ENCODE results near the gene NCOA1. TPM values are rescaled to one million over a fixed set of nuclear protein-coding genes. Genes with fewer than 3 reads are reported as not detected.

NCOA1 gene
- total and polyA plus RNA-seq, 2 of the 4 experiments (the other 2 are of a cell fraction): 6.7 to 11.3 TPM

- Histone ChIP-seq H3K27ac (ENCODE audit: insufficient read depth, low read length) (no peak overlapping the region), H4K5ac (ENCODE audit: low read depth, low read length) (no peak overlapping the region), H2AK5ac (ENCODE audit: low read depth, low read length) (no peak overlapping the region), H3K79me1 (ENCODE audit: low read depth in 1 of 2, low read length in 2 of 2) (no peaks in the 10 kb centered on the region), H3K23ac (ENCODE audit: low read depth, low read length) (no peak overlapping the region), H3K9ac (ENCODE audit: low read depth, low read length) (no peak overlapping the region), H3K9me1 (ENCODE audit: insufficient read depth, low read length) (no peaks in the 10 kb centered on the region), H3K4me3 (ENCODE audit: insufficient read depth, low read depth, low read length) (no peak overlapping the region), H3K9me3 (ENCODE audit: control insufficient read depth, insufficient read depth, low read length) (no peaks in the 10 kb centered on the region), H3K56ac (ENCODE audit: extremely low read depth, insufficient read depth, low read length) (no peak overlapping the region), H3K36me3 (ENCODE audit: control insufficient read depth, insufficient read depth, low read length) (no peaks in the 10 kb centered on the region), H4K91ac (ENCODE audit: insufficient read depth, low read depth, low read length) (no peak overlapping the region), H2BK20ac (ENCODE audit: low read depth, low read length) (no peak overlapping the region), H2BK15ac (ENCODE audit: low read depth, low read length) (no peak overlapping the region), H3K4ac (ENCODE audit: low read depth, low read length) (no peak overlapping the region), H3K18ac (ENCODE audit: low read depth, low read length) (no peak overlapping the region), H2AK9ac (replicated peaks; ENCODE audit: low read depth, low read length, poor library complexity) (no peak overlapping the region), H3K4me2 (ENCODE audit: low read depth, low read length) (no peak overlapping the region), H4K20me1 (ENCODE audit: insufficient read depth, low read length) (no peaks in the 10 kb centered on the region), H4K8ac (ENCODE audit: low read depth in 2 of 2, low read length in 2 of 2) (no peak overlapping the region), H2BK120ac (ENCODE audit: low read depth, low read length) (no peak overlapping the region), H3K14ac (replicated peaks; ENCODE audit: low read depth, low read length) (no peak overlapping the region), H3K4me1 (ENCODE audit: control insufficient read depth, insufficient read depth, low read length) (no peaks in the 10 kb centered on the region), H2AFZ (replicated peaks; ENCODE audit: low read length, poor library complexity) (no peak overlapping the region), H2BK5ac (ENCODE audit: low read depth, low read length, poor library complexity, severe bottlenecking) (no peak overlapping the region), H3K27me3 (ENCODE audit: control insufficient read depth, insufficient read depth, low read length) (no peaks in the 10 kb centered on the region)
- in situ Hi-C loops (cut with MboI; ENCODE audit: low sequenced_read_pairs): no loop called here
- no TSS peak for BruUV-seq (replicated peaks)
- ATAC-seq (ENCODE audit: low read depth) (no peak), DNase-seq (no peak)
- dilution Hi-C loops (cut with HindIII; ENCODE audit: low sequenced_read_pairs, unreplicated experiment): no loop called here
- TF ChIP-seq SMC3 (IDR thresholded peaks at IDR 0.05; ENCODE audit: low read depth, low read length): no peak
- TF ChIP-seq FOS (IDR thresholded peaks at IDR 0.05; ENCODE audit: low read depth, low read length): no peak
- TF ChIP-seq RFX5 (IDR thresholded peaks at IDR 0.05; ENCODE audit: low read depth, low read length): no peak
- no peak for TF ChIP-seq RCOR1 (IDR thresholded peaks at IDR 0.05; ENCODE audit: insufficient replicate concordance, low read length)
- TF ChIP-seq ELK1 (IDR thresholded peaks at IDR 0.05; ENCODE audit: borderline replicate concordance, low read depth, low read length): no peak
- TF ChIP-seq CEBPB (IDR thresholded peaks at IDR 0.05; ENCODE audit: low read depth, low read length): no peak
- TF ChIP-seq CTCF (conservative IDR thresholded peaks at IDR 0.05; ENCODE audit: low read depth, low read length): no peak
- no peak for TF ChIP-seq USF2 (IDR thresholded peaks at IDR 0.05; ENCODE audit: low read depth, low read length)
- TF ChIP-seq POLR2A (IDR thresholded peaks at IDR 0.05; ENCODE audit: low read depth, low read length): no peak
- TF ChIP-seq MAFK (IDR thresholded peaks at IDR 0.05; ENCODE audit: low read depth, low read length): no peak
- no peak for TF ChIP-seq CHD1 (IDR thresholded peaks at IDR 0.05; ENCODE audit: low read depth, low read length)
- no peak for TF ChIP-seq MXI1 (IDR thresholded peaks at IDR 0.05; ENCODE audit: borderline replicate concordance, low read depth, low read length)
- no peak for TF ChIP-seq MAZ (IDR thresholded peaks at IDR 0.05; ENCODE audit: borderline replicate concordance, low read depth, low read length)
- TF ChIP-seq BHLHE40 (IDR thresholded peaks at IDR 0.05; ENCODE audit: low read depth, low read length): no peak
- TF ChIP-seq NFE2L2 (IDR thresholded peaks at IDR 0.05; ENCODE audit: low read depth, low read length): no peak
- no peak for TF ChIP-seq RAD21 (IDR thresholded peaks at IDR 0.05; ENCODE audit: low read length)
- no CpG with 5 or more reads among the region's 1 CpG for WGBS, 2 experiments (ENCODE audit: extremely low coverage in 2 of 2, insufficient read length in 1 of 2)
- CTCF ChIA-PET: no interaction called here
- POLR2A ChIA-PET (ENCODE audit: unreplicated experiment): no interaction called here
- intact Hi-C loops (cut with micrococcal nuclease): no loop called here
Observed at GRCh38 chr2:24667542-24667941, 176.5 kb downstream of the NCOA1 start.

Data from IMR-90 (cell line).